Smooth muscle cell (in vitro differentiated cells): ENCODE data around the gene RLN3. TPM values are rescaled to one million over a fixed set of nuclear protein-coding genes. Genes with fewer than 3 reads are reported as not detected.
"Not testable (repeated sequence)": the region's sequence is repeated elsewhere in the genome, so short reads cannot be mapped to it uniquely, and the experiment has no call there.

ENCODE experiments used
- DNase-seq: peaks from one replicate; lab custom pipeline; 2025; ENCODE audit not compliant: unreplicated experiment; lab: John Stamatoyannopoulos, UW
- H2AFZ ChIP-seq: fragments of 200-600 bp; sonication (generic); 2 replicates; pipeline ENCODE4 v1.6.0; 2016; ENCODE audit warnings: antibody characterized with exemption, low read depth, mild to moderate bottlenecking
- H3F3A ChIP-seq: fragments of 200-600 bp; sonication (generic); 2 replicates; pipeline ENCODE4 v1.6.0; 2017; ENCODE audit warnings: antibody characterized with exemption, low read depth
- H3K27ac ChIP-seq: fragments of 200-600 bp; sonication (generic); 2 replicates; pipeline ENCODE4 v1.5.1; 2016; ENCODE audit warnings: low read depth, mild to moderate bottlenecking
- H3K27me3 ChIP-seq: fragments of 200-600 bp; sonication (generic); 2 replicates; pipeline ENCODE4 v1.6.1; 2016; ENCODE audit warnings: low read depth, mild to moderate bottlenecking
- H3K36me3 ChIP-seq: fragments of 200-600 bp; sonication (generic); 2 replicates; pipeline ENCODE4 v1.5.1; 2016; ENCODE audit warnings: low read depth
- H3K4me1 ChIP-seq: fragments of 200-600 bp; sonication (generic); 2 replicates; pipeline ENCODE4 v1.5.1; 2016; ENCODE audit warnings: low read depth
- H3K4me2 ChIP-seq: fragments of 200-600 bp; sonication (generic); 2 replicates; pipeline ENCODE4 v1.6.0; 2016; ENCODE audit warnings: mild to moderate bottlenecking
- H3K4me3 ChIP-seq: fragments of 200-600 bp; sonication (generic); 2 replicates; pipeline ENCODE4 v1.5.1; 2016; ENCODE audit warnings: mild to moderate bottlenecking
- H3K79me2 ChIP-seq: fragments of 200-600 bp; sonication (generic); 2 replicates; pipeline ENCODE4 v1.6.0; 2016; ENCODE audit warnings: low read depth, mild to moderate bottlenecking
- H3K9ac ChIP-seq: fragments of 200-600 bp; sonication (generic); 2 replicates; pipeline ENCODE4 v1.6.0; 2016; ENCODE audit warnings: low read depth
- H3K9me3 ChIP-seq: fragments of 200-600 bp; sonication (generic); replicated peaks from 2 replicates; pipeline ENCODE4 v1.5.1; 2016; ENCODE audit warnings: low read depth
- H4K20me1 ChIP-seq: fragments of 200-600 bp; sonication (generic); 2 replicates; pipeline ENCODE4 v1.6.0; 2016; ENCODE audit warnings: low read depth
- CTCF ChIP-seq: fragments of 200-600 bp; sonication (generic); IDR thresholded peaks from 2 replicates; pipeline ENCODE4 v1.5.1; 2017; ENCODE audit warnings: borderline replicate concordance, mild to moderate bottlenecking, antibody characterized with exemption; ENCODE audit not compliant: insufficient read depth, poor library complexity, severe bottlenecking
- WGBS: methylation state at CpG from one replicate; pipeline ENCODE4 v1.1.7; 2016; ENCODE audit warnings: low lambda C conversion rate; 5-methylcytosine and 5-hydroxymethylcytosine counted together
- polyA plus RNA-seq: library from polyadenylated mRNA; unstranded; fragments of >200 nt; fragmentation: Nextera tagmentation; extraction: Ambion mirVana; gene quantifications from 2 replicates; pipeline ENCODE4 v1.2.1, GENCODE V29; 2016
- total RNA-seq: library from RNA; depleted of rRNA; stranded (reverse); fragments of >200 nt; gene quantifications from 2 replicates; pipeline ENCODE4 v1.2.3, GENCODE V29; 2014

The RLN3 gene
- total and polyA plus RNA-seq, 2 experiments from 2014 or later: not detected

DNA sequence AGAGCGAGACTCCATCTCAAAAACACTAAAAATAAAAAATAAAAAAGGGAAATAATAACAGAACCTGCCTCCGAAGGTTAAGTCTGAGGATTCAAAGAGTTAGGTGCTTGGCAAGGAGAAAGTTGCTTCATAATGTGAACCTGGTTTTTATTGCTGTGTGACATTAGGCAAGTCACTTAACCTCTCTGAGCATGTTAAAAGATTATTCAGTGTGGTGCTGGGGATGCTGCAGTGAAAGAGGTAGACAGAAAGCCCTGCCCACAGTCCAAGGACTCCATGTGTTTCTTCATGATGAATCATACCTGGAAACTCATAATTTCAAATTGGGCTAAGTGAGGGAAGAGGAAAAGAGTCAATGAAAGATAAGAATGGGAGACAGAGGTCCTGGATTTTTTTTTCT, 6.0 kb downstream of the RLN3 start:
- peaks cover 9% of the 10 kb centered on the region for H3K4me1 ChIP-seq
- no peak for DNase-seq
- no peak overlapping the region for H3K27ac ChIP-seq
- no peaks in the 10 kb centered on the region for H3K9me3 ChIP-seq
- no peaks in the 10 kb centered on the region for H3F3A ChIP-seq
- WGBS: 98% methylated on average over 2 of the region's 2 CpGs
- H3K36me3 ChIP-seq: no peaks in the 10 kb centered on the region
- H4K20me1 ChIP-seq: no peaks in the 10 kb centered on the region
- no peak overlapping the region for H2AFZ ChIP-seq
- H3K27me3 ChIP-seq: no peaks in the 10 kb centered on the region
- TF ChIP-seq CTCF: no peak
- H3K79me2 ChIP-seq: no peaks in the 10 kb centered on the region
- H3K9ac ChIP-seq: no peak overlapping the region
- H3K4me3 ChIP-seq: no peak overlapping the region
- H3K4me2 ChIP-seq: no peak overlapping the region

- not testable (repeated sequence) for H3K9ac ChIP-seq, H3K36me3 ChIP-seq, H3K4me1 ChIP-seq, DNase-seq, H2AFZ ChIP-seq, H3K4me2 ChIP-seq, H3K4me3 ChIP-seq, H4K20me1 ChIP-seq, H3K79me2 ChIP-seq, H3K9me3 ChIP-seq, H3K27me3 ChIP-seq, H3F3A ChIP-seq, H3K27ac ChIP-seq
- 92% methylated on average over 12 of the region's 12 CpGs for WGBS
Measured at GRCh38 chr19:14035159-14035558, 7.2 kb downstream of the RLN3 start.

GRCh38 chr19:14035706-14036105, 7.8 kb downstream of the RLN3 start:
- no peaks in the 10 kb centered on the region for H3K36me3 ChIP-seq
- no peak for TF ChIP-seq CTCF
- no peaks in the 10 kb centered on the region for H3K9me3 ChIP-seq
- H3K4me1 ChIP-seq: peaks cover 9% of the 10 kb centered on the region
- DNase-seq: no peak
- 72% methylated on average over 7 of the region's 7 CpGs for WGBS
- no peak overlapping the region for H3K4me2 ChIP-seq
- no peak overlapping the region for H3K4me3 ChIP-seq
- H4K20me1 ChIP-seq: no peaks in the 10 kb centered on the region
- no peak overlapping the region for H2AFZ ChIP-seq
- no peaks in the 10 kb centered on the region for H3K79me2 ChIP-seq
- H3K27me3 ChIP-seq: no peaks in the 10 kb centered on the region
- no peak overlapping the region for H3K9ac ChIP-seq
- no peaks in the 10 kb centered on the region for H3F3A ChIP-seq
- no peak overlapping the region for H3K27ac ChIP-seq

- no peak for TF ChIP-seq CTCF
- no peak overlapping the region for H3K9ac ChIP-seq
- H4K20me1 ChIP-seq: no peaks in the 10 kb centered on the region
- H3K9me3 ChIP-seq: no peaks in the 10 kb centered on the region
- H2AFZ ChIP-seq: no peak overlapping the region
- H3K4me2 ChIP-seq: no peak overlapping the region
- 79% methylated on average over 6 of the region's 7 CpGs for WGBS
- H3F3A ChIP-seq: no peaks in the 10 kb centered on the region
- no peak for DNase-seq
- H3K4me1 ChIP-seq: no peaks in the 10 kb centered on the region
- no peaks in the 10 kb centered on the region for H3K27me3 ChIP-seq
- no peak overlapping the region for H3K27ac ChIP-seq
- H3K36me3 ChIP-seq: no peaks in the 10 kb centered on the region
- no peak overlapping the region for H3K4me3 ChIP-seq
- H3K79me2 ChIP-seq: no peaks in the 10 kb centered on the region
Measured at GRCh38 chr19:14039181-14039580, 11.2 kb downstream of the RLN3 start.
